Upper lobe of left lung (tissue), 4 donors: ENCODE data around the gene MOB3C.

Source experiments
- POLR2AphosphoS5 ChIP-seq, 2 donors: sonication (generic); formaldehyde crosslinking; IDR thresholded peaks; one replicate each; pipeline ENCODE4 v1.5.1; 2017; ENCODE audit warnings: antibody characterized with exemption in 2 of 2
- TF ChIP-seq, protein P1 (sequence below), 6 experiments: fragments of 450-650 bp in 4 of 6; fragments of 200-600 bp in 2 of 6; sonication (generic) in 2 of 6; IDR thresholded peaks; one replicate each; pipeline ENCODE4 v1.5.1; 2016 to 2019; ENCODE audit warnings: antibody characterized with exemption in 6 of 6

DNA sequence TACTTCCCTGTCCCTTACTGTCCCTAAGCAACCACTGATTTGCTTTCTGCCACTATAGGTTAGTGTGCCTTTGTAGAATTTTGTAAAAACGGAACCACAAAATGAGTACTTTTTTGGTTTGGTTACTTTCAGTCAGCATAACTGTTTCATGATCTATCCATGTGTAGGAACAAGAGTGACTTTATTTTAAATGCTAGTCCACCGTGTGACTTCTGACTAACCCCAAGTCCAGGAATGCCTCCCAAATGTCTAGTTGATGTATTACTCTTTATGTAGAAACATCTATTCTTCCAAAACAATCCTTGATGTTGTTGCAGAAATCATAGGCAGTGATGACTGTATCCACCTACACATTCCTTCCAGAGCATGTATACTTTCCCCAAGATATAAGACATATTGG, 30.2 kb upstream of the MOB3C start:
- TF ChIP-seq POLR2AphosphoS5 (IDR thresholded peaks at IDR 0.05), result no peak
- TF ChIP-seq, protein P1, sequence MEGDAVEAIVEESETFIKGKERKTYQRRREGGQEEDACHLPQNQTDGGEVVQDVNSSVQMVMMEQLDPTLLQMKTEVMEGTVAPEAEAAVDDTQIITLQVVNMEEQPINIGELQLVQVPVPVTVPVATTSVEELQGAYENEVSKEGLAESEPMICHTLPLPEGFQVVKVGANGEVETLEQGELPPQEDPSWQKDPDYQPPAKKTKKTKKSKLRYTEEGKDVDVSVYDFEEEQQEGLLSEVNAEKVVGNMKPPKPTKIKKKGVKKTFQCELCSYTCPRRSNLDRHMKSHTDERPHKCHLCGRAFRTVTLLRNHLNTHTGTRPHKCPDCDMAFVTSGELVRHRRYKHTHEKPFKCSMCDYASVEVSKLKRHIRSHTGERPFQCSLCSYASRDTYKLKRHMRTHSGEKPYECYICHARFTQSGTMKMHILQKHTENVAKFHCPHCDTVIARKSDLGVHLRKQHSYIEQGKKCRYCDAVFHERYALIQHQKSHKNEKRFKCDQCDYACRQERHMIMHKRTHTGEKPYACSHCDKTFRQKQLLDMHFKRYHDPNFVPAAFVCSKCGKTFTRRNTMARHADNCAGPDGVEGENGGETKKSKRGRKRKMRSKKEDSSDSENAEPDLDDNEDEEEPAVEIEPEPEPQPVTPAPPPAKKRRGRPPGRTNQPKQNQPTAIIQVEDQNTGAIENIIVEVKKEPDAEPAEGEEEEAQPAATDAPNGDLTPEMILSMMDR (IDR thresholded peaks at IDR 0.05), result no peak
